Astrocyte of the cerebellum (primary cell): ENCODE measurements around the gene ORC3.

ENCODE experiments used
- DNase-seq: peaks from one replicate; pipeline ENCODE4 v3.0.0-alpha.2; 2011; ENCODE audit warnings: low read depth
- H3K4me3 ChIP-seq: 2 replicates; pipeline ENCODE4 v1.5.1; 2011; ENCODE audit warnings: mild to moderate bottlenecking, low read depth, low read length, moderate library complexity
- in situ Hi-C: cut with HindIII; loops from 2 replicates; pipeline ENCODE4 v1.10.0; 2017; ENCODE audit warnings: low sequenced_read_pairs
- TF ChIP-seq, protein P1 (sequence below): IDR thresholded peaks from 2 replicates; pipeline ENCODE4 v1.5.1; 2012; ENCODE audit warnings: low read length, low read depth, moderate library complexity, mild to moderate bottlenecking; ENCODE audit errors: missing control alignments

Gene ORC3

DNA sequence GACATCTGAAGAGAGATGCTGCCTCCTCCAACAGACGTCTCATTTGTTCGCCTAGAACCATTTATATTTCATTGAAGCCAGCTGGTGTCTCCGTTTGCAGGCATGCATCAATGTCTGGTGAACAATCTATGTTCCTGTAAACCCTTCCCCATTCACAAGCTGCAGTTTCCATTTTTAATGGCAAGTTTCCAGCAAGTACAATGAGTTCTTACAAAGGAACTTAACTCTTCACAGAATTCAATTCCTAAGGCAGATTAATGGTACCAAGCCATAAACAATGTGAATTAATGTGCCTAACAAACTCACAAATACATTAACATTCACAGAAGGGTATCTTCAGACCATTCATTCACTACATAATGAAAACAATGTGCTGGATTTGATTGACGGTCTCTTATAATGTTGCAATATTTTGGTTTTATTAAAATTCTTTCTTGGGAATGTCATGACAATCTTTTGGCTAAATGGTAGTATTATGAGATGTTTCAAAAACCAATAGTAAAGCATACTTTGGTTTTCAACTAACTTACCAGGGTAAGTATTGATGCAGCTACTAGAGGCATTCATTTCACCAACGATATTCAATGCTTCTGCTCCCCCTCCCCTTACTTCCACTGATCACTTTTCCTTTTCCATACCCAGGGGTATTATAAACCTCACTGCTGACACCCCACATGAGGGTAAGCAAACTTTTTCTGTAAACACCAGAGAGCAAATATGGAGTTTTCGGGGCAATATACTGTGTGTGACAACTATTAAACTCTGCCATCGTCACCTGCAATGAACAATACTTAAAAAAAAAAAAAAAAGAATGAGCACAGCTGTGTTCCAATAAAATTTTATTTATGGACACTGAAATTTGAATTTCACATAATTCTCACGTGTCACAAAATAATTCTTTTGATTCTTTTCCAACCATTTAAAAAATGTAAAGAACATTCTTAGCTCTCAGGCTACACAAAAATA is 107.9 kb downstream of the ORC3 start:
- TF ChIP-seq, protein P1, sequence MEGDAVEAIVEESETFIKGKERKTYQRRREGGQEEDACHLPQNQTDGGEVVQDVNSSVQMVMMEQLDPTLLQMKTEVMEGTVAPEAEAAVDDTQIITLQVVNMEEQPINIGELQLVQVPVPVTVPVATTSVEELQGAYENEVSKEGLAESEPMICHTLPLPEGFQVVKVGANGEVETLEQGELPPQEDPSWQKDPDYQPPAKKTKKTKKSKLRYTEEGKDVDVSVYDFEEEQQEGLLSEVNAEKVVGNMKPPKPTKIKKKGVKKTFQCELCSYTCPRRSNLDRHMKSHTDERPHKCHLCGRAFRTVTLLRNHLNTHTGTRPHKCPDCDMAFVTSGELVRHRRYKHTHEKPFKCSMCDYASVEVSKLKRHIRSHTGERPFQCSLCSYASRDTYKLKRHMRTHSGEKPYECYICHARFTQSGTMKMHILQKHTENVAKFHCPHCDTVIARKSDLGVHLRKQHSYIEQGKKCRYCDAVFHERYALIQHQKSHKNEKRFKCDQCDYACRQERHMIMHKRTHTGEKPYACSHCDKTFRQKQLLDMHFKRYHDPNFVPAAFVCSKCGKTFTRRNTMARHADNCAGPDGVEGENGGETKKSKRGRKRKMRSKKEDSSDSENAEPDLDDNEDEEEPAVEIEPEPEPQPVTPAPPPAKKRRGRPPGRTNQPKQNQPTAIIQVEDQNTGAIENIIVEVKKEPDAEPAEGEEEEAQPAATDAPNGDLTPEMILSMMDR = no peak
- DNase-seq = peak; percentile 77
- peak overlapping the region; percentile 97 for H3K4me3 ChIP-seq
- in situ Hi-C loops = no loop called here

- TF ChIP-seq, protein P1 = no peak
- DNase-seq = no peak
- in situ Hi-C loops = no loop called here
- peak overlapping the region; percentile 97 for H3K4me3 ChIP-seq
Measured at GRCh38 chr6:87698547-87699006, 108.6 kb downstream of the ORC3 start.

- in situ Hi-C loops = no loop called here
- TF ChIP-seq, protein P1 = no peak
- H3K4me3 ChIP-seq = peak overlapping the region; percentile 97
- DNase-seq = no peak
Measured at GRCh38 chr6:87699576-87699975, 109.6 kb downstream of the ORC3 start.

- in situ Hi-C loops = no loop called here
- H3K4me3 ChIP-seq = peak overlapping the region; percentile 97
- TF ChIP-seq, protein P1 = no peak
- DNase-seq = no peak
Measured at GRCh38 chr6:87700397-87701343, 110.7 kb downstream of the ORC3 start.

DNA sequence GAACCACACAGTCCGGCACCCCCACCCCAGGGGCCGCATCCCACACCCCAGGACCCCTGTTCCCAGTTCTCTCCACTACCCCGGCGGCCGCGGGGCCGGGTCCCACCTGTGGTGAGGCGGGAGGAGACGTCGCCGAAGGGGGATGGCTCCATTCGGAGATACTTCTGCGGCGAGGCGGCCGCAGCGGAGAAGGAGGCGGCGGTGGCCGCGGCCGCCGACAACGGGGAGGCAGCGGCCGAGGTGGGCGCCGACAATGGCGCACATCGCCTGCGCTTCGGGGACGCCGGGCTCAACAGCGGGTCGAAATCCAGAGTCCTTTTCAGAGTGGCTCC is 111.4 kb downstream of the ORC3 start:
- H3K4me3 ChIP-seq = peak overlapping the region; percentile 97
- in situ Hi-C loops = no loop called here
- TF ChIP-seq, protein P1 = no peak
- no peak for DNase-seq
